ENCODE measurements around the gene GUSB.
"Not testable (repeated sequence)": the region's sequence is repeated elsewhere in the genome, so short reads cannot be mapped to it uniquely, and the experiment has no call there.

GUSB gene

GRCh38 chr7:65992526-65992925 is 10.5 kb upstream of the GUSB start:
- DNase-seq (ENCODE audit: extremely low read depth, low read depth): no peak
- no peak for TF ChIP-seq CTCF (IDR thresholded peaks at IDR 0.05; ENCODE audit: low read depth, low read length)

GRCh38 chr7:65991829-65992228 is 9.8 kb upstream of the GUSB start:
- DNase-seq (ENCODE audit: extremely low read depth, low read depth): not testable (repeated sequence)

- no peak for TF ChIP-seq CTCF (IDR thresholded peaks at IDR 0.05; ENCODE audit: low read depth, low read length)
- DNase-seq (ENCODE audit: extremely low read depth, low read depth): no peak
Measured at GRCh38 chr7:65989694-65990080, 7.7 kb upstream of the GUSB start.

GRCh38 chr7:65988503-65988902 is 6.5 kb upstream of the GUSB start:
- not testable (repeated sequence) for DNase-seq (ENCODE audit: extremely low read depth, low read depth)

GRCh38 chr7:65988084-65988483 is 6.1 kb upstream of the GUSB start:
- no peak for TF ChIP-seq CTCF (IDR thresholded peaks at IDR 0.05; ENCODE audit: low read depth, low read length)
- no peak for DNase-seq (ENCODE audit: extremely low read depth, low read depth)

GRCh38 chr7:65983965-65984658 is 2.1 kb upstream of the GUSB start:
- no peak for TF ChIP-seq CTCF (IDR thresholded peaks at IDR 0.05; ENCODE audit: low read depth, low read length)
- no peak for DNase-seq (ENCODE audit: extremely low read depth, low read depth)

GRCh38 chr7:65980478-65981250 is 1.3 kb downstream of the GUSB start:
- DNase-seq (ENCODE audit: extremely low read depth, low read depth): no peak
- no peak for TF ChIP-seq CTCF (IDR thresholded peaks at IDR 0.05; ENCODE audit: low read depth, low read length)

- DNase-seq (ENCODE audit: extremely low read depth, low read depth): no peak
- TF ChIP-seq CTCF (IDR thresholded peaks at IDR 0.05; ENCODE audit: low read depth, low read length): no peak
Measured at GRCh38 chr7:65979583-65980477, 2.2 kb downstream of the GUSB start.

All from AG09319 (cell line).